T-helper 2 cell treated with Interferon-gamma antibody and Interleukin-4, amounts not matched to agents 100 ng/mL and 5 ng/mL, for 36 hours (primary cell): ENCODE data around the gene SNX8. TPM values are rescaled to one million over a fixed set of nuclear protein-coding genes. Genes with fewer than 3 reads are reported as not detected.
"Not testable (repeated sequence)": the region's sequence is repeated elsewhere in the genome, so short reads cannot be mapped to it uniquely, and the experiment has no call there.

Source experiments
- intact Hi-C: fragments of 100-400 bp; cut with micrococcal nuclease; formaldehyde crosslinking; loops from one replicate; pipeline ENCODE4 v1.15.1; 2023
- total RNA-seq: library from RNA; stranded (reverse); gene quantifications from 2 replicates; pipeline ENCODE4 v1.2.3, GENCODE V29; 2022

SNX8 gene
- total RNA-seq, 1 donor from 2014 or later, result 24.0 TPM

GRCh38 chr7:2330493-2330892, 16.3 kb upstream of the SNX8 start:
- intact Hi-C loops, result no loop called here

GRCh38 chr7:2326951-2327350, 12.7 kb upstream of the SNX8 start:
- intact Hi-C loops, result no loop called here

GRCh38 chr7:2325162-2325561, 10.9 kb upstream of the SNX8 start:
- intact Hi-C loops, result no loop called here

- intact Hi-C loops, result no loop called here
Measured at GRCh38 chr7:2321020-2321419, 6.8 kb upstream of the SNX8 start.

- intact Hi-C loops, result no loop called here
Measured at GRCh38 chr7:2317556-2318293, 3.5 kb upstream of the SNX8 start.

GRCh38 chr7:2316578-2316977, 2.3 kb upstream of the SNX8 start:
- intact Hi-C loops, result no loop called here

- intact Hi-C loops, result loop anchor here (2.0 kb wide), 2 partner anchors 87 to 243 kb away; partner anchors contain the start of genes CHST12 and IQCE
Measured at GRCh38 chr7:2315787-2316186, 1.5 kb upstream of the SNX8 start.

- intact Hi-C loops, result loop anchor here (1.0 to 5.0 kb wide), 5 partner anchors 39 to 317 kb away; partner anchors contain the start of genes CHST12, EIF3B, IQCE and MRM2
Measured at GRCh38 chr7:2314956-2315530, 802 bp upstream of the SNX8 start.

- intact Hi-C loops, result loop anchor here (1.0 to 5.0 kb wide), 5 partner anchors 41 to 319 kb away; partner anchors contain the start of genes CHST12, EIF3B, IQCE and MRM2
Measured at GRCh38 chr7:2313450-2314208, 612 bp downstream of the SNX8 start.

- intact Hi-C loops, result loop anchor here (5.0 kb wide), 2 partner anchors 70 to 320 kb away; partner anchors contain the start of genes MRM2, NUDT1 and TTYH3
Measured at GRCh38 chr7:2312267-2312929, 1.8 kb downstream of the SNX8 start.

- intact Hi-C loops, result loop anchor here (5.0 kb wide), 2 partner anchors 68 to 322 kb away; partner anchors contain the start of genes MRM2, NUDT1 and TTYH3
Measured at GRCh38 chr7:2309889-2310331, 4.3 kb downstream of the SNX8 start.

- intact Hi-C loops, result no loop called here
Measured at GRCh38 chr7:2307690-2308107, 6.5 kb downstream of the SNX8 start.

- intact Hi-C loops, result no loop called here
Measured at GRCh38 chr7:2306688-2307087, 7.6 kb downstream of the SNX8 start.

GRCh38 chr7:2305258-2305657, 9.0 kb downstream of the SNX8 start:
- intact Hi-C loops, result not testable (repeated sequence)

- intact Hi-C loops, result not testable (repeated sequence)
Measured at GRCh38 chr7:2303520-2303919, 10.7 kb downstream of the SNX8 start.

GRCh38 chr7:2302743-2303397, 11.4 kb downstream of the SNX8 start:
- intact Hi-C loops, result not testable (repeated sequence)

- intact Hi-C loops, result no loop called here
Measured at GRCh38 chr7:2301511-2301863, 12.8 kb downstream of the SNX8 start.

- intact Hi-C loops, result no loop called here
Measured at GRCh38 chr7:2299870-2300512, 14.2 kb downstream of the SNX8 start.

- intact Hi-C loops, result no loop called here
Measured at GRCh38 chr7:2299131-2299829, 15.0 kb downstream of the SNX8 start.

GRCh38 chr7:2296832-2297231, 17.4 kb downstream of the SNX8 start:
- intact Hi-C loops, result no loop called here
